ENCODE data around the gene BRME1. TPM values are rescaled to one million over a fixed set of nuclear protein-coding genes. Genes with fewer than 3 reads are reported as not detected.

The BRME1 gene
- total and polyA plus RNA-seq, 10 donors = 0.97 to 3.8 (median 2.4) TPM

GRCh38 chr19:13920940-13921747, 15.2 kb upstream of the BRME1 start:
- intact Hi-C loops (cut with DNase I; ENCODE audit: low total_unique reads) = no loop called here
- Histone ChIP-seq H3K4me3 (no peak overlapping the region), H3K27me3 (replicated peaks in 1 of 7) (no peaks in the 10 kb centered on the region), H3K36me3 (peaks cover 0 to 97% (median 65%) of the 10 kb centered on the region in 6 donors), H3K27ac (no peak overlapping the region), H3K4me1 (peaks cover 0 to 9% (median under 1%) of the 10 kb centered on the region in 6 donors), H3K9me3 (peaks cover 0 to 12% (median 4%) of the 10 kb centered on the region in 8 donors)
- WGBS, 5 donors = 67 to 98% (median 90%) methylated on average over 1 to 2 of the region's 2 CpGs
- DNase-seq = no peak
- TF ChIP-seq CTCF (IDR thresholded peaks at IDR 0.05 in 8 of 11, conservative IDR thresholded peaks at IDR 0.05 in 3 of 11) = no peak
- TF ChIP-seq POLR2A (IDR thresholded peaks at IDR 0.05) = no peak
- TF ChIP-seq POLR2AphosphoS5 (IDR thresholded peaks at IDR 0.05) = no peak

DNA sequence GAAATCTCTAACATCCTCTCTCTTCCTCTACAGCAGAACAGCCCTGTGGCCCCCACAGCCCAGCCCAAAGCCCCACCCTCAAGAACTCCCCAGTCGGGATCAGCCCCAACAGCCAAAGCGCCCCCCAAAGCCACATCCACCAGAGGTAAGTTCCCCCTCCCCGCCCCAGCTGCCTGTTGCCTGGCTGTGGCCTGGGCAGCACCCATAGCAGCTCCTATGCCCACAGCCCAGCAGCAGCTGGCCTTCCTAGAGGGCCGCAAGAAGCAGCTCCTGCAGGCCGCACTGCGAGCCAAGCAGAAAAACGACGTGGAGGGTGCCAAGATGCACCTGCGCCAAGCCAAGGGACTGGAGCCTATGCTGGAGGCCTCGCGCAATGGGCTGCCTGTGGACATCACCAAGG, 14.6 kb upstream of the BRME1 start:
- Histone ChIP-seq H3K4me3 (no peak overlapping the region), H3K9me3 (peaks cover 0 to 12% (median 4%) of the 10 kb centered on the region in 8 donors), H3K27ac (no peak overlapping the region), H3K27me3 (replicated peaks in 1 of 7) (no peaks in the 10 kb centered on the region), H3K4me1 (peaks cover 0 to 8% (median 0%) of the 10 kb centered on the region in 6 donors), H3K36me3 (peaks cover 0 to 100% (median 69%) of the 10 kb centered on the region in 6 donors)
- 96 to 100% (median 99%) methylated on average over 11 of the region's 11 CpGs for WGBS, 5 donors
- intact Hi-C loops (cut with DNase I; ENCODE audit: low total_unique reads) = no loop called here
- TF ChIP-seq CTCF (IDR thresholded peaks at IDR 0.05 in 8 of 11, conservative IDR thresholded peaks at IDR 0.05 in 3 of 11) (no peak), POLR2A (IDR thresholded peaks at IDR 0.05) (no peak), POLR2AphosphoS5 (IDR thresholded peaks at IDR 0.05) (no peak)
- no peak for DNase-seq

GRCh38 chr19:13918726-13919411, 13.0 kb upstream of the BRME1 start:
- Histone ChIP-seq H3K4me3 (no peak overlapping the region), H3K27me3 (replicated peaks in 1 of 7) (no peaks in the 10 kb centered on the region), H3K4me1 (peaks cover 0 to 8% (median 0%) of the 10 kb centered on the region in 6 donors), H3K36me3 (peaks cover 0 to 100% (median 71%) of the 10 kb centered on the region in 6 donors), H3K27ac (no peak overlapping the region), H3K9me3 (peaks cover 0 to 12% (median 4%) of the 10 kb centered on the region in 8 donors)
- intact Hi-C loops (cut with DNase I; ENCODE audit: low total_unique reads) = no loop called here
- TF ChIP-seq CTCF (IDR thresholded peaks at IDR 0.05 in 8 of 11, conservative IDR thresholded peaks at IDR 0.05 in 3 of 11) (no peak), POLR2AphosphoS5 (IDR thresholded peaks at IDR 0.05) (no peak), POLR2A (IDR thresholded peaks at IDR 0.05) (no peak)
- DNase-seq = no peak
- 90 to 97% (median 94%) methylated on average over 23 to 34 of the region's 34 CpGs for WGBS, 5 donors
